GM18867 (cell line): ENCODE measurements around the gene UBQLN4.
"Not testable (repeated sequence)": the region's sequence is repeated elsewhere in the genome, so short reads cannot be mapped to it uniquely, and the experiment has no call there.

Source experiments
- ATAC-seq: cut with Tn5 transposase; IDR thresholded peaks from one replicate; pipeline ENCODE4 v1.9.1; 2021; ENCODE audit warnings: mild to moderate bottlenecking, moderate library complexity; ENCODE audit not compliant: unreplicated experiment

The UBQLN4 gene

GRCh38 chr1:156062189-156062588 lies 8.6 kb upstream of the UBQLN4 start:
- no peak for ATAC-seq

DNA sequence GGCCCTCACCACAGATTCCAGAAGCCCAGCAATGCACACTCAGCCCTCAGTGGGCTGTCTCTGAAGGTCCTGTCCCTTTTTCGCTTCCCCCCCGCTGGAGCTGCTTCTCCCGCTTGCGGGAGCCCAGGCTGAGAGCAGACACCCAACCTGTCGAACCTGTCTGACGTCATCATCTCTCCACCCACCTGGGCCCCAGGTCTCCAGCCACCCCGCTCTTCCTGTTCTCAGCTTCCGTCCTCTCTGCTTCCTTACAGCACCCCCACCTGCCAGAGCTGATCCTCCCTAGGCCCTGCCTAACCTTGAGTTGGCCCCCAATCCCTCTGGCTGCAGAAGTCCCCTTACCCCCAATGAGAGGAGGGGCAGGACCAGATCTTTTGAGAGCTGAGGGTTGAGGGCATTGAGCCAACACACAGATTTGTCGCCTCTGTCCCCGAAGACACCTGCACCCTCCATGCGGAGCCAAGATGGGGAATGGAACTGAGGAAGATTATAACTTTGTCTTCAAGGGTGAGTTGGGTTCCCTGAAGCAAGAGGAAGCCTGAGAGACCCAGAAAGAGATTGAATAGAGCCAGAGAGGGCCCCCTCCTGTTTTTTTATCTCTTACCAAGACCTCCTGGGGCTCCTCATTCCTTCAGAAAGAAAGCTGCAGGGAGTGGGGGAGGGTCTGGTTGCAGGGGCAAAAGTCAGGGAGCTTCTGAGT lies 7.5 kb upstream of the UBQLN4 start, which contains the start of gene RAB25:
Gene RAB25 (plus strand): TSS at position 224 of the 700 bp plus-strand sequence. CDS start 241 bp downstream, at position 465.
- ATAC-seq = no peak

DNA sequence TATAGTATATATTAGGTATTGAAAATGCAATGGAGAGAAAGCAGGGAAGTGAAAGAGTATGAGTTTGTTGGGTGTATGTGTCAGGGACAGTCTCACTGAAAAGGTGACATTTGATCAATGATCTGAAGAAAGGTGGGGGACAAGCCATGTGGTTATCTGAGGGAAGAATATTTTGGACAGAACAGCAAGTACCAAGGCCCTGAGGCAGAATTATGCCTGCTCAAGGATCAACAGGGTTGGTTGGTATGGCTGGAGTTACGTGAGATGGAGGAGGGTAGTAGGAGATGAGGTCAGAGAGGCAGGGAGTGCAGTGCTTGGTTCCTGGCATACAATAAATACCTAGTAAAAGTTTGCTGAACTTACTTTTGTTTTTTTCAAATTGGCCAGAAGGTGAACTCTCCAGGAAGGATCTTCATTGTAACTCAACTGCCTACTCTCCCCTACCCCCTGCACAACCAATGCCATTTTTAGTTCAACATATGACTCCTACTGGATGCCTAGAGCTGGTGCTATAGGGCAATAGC lies 2.8 kb upstream of the UBQLN4 start:
- ATAC-seq = no peak

- ATAC-seq = no peak
Observed at GRCh38 chr1:156055281-156056048, 1.9 kb upstream of the UBQLN4 start.

- peak; percentile 72 for ATAC-seq
Observed at GRCh38 chr1:156054500-156055280, 1.1 kb upstream of the UBQLN4 start, which contains the start of gene LAMTOR2. Gene LAMTOR2, plus strand, starts transcription at chr1:156054782. Its CDS starts 108 bp downstream, at chr1:156054890.

DNA sequence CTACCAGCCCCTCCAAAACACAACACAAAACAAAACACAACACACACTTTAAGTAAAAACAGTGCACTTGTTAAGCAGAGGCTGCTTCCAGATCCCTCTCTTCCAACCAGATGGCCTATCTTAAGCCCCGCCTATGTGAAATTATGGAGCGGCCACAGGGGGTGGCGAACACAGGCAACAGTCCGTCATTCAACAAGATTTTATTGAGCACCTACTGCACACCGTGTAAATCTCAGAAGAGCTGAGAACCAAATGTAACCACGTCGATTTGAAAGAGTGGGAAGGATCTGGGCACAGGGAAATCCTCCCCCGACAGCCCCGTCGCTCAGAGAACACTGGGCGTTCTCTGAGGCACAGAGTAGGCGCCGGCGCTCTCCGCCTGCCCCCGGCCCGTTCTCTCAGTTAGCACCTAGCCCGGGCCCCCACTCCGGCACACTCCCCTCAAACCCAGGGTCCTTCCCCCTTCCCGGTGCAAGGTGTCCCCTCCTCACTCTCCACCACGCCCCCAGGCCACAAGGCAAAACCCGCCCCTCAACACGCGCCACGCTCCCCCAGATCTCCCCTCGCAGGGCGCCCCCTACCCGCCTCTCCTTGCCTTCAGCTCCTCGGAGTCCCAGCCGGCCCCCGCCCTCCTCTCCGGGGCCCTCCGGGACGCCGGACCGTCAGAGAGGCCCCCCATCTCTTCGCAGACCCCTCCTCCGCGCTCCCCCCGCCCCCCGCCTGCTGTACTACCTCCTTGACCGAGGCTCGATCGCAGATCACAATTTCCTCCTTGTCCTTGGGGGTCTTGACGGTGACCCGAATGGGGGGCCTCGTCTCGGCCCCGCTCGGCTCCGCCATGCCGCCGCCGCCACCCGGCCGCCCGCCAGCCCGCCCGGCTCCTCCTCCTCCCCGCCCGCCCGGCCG lies 483 bp downstream of the UBQLN4 start:
- ATAC-seq = peak; percentile 16

GRCh38 chr1:156051011-156051725 lies 2.4 kb downstream of the UBQLN4 start:
- ATAC-seq = no peak

GRCh38 chr1:156050376-156050775 lies 3.2 kb downstream of the UBQLN4 start:
- no peak for ATAC-seq

GRCh38 chr1:156048663-156049258 lies 4.8 kb downstream of the UBQLN4 start:
- ATAC-seq = no peak

DNA sequence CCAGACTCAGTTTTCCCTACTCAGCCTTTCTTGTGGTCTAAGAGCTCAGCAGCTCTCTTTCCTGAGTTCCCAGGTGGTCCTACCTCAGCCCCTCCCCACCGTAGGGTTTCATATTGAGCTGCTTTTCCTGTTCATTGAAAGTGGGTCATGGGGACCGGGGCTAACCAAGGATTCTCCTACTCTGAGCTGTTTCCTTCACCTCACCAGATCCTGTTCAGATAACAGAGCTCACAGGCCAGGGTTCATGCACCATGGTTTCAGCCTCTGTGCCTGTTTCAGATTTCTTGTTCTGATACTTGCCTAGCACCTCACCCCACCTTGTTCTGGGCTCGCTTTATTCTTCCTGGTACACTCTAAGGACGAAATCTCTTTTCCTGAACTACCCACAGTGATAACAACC lies 8.5 kb downstream of the UBQLN4 start:
- no peak for ATAC-seq

- ATAC-seq = no peak
Observed at GRCh38 chr1:156042828-156043227, 10.8 kb downstream of the UBQLN4 start.

GRCh38 chr1:156034991-156035390 lies 18.6 kb downstream of the UBQLN4 start:
- not testable (repeated sequence) for ATAC-seq

DNA sequence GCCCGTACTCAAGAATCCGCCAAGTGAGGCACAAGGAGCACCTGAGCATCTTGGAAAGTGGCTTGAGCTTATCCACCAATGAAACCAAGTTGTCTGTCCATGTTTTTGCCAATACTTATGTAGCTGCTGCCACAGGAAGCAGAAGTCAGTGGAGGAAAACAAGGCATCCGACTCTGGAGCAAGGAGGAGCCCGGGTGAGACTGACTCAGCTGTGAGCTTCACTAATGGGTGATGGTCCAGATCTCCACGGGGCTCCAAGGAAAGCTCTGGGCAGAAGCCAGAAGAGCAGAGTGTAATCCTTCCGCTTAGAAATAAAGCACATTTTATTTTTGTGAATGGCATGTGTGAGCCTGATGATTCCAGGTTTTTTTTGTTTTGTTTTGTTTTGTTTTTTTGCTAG lies 20.6 kb downstream of the UBQLN4 start:
- no peak for ATAC-seq

DNA sequence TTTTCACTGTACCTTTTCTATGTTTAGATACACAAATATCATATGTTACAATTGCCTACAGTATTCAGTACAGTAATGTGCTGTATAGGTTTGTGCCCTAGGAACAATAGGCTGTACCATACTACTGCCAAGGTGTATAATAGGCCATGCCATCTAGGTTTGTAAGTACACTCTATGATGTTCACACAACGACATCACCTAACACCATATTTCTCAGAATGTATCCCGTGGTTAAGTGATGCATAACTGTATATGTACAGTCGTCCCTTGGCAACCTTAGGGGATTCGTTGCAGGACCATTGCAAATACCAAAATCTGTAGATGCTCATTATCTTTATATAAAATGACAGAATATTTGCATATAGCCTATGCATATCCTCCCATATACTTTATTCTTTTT lies 27.0 kb downstream of the UBQLN4 start:
- no peak for ATAC-seq

DNA sequence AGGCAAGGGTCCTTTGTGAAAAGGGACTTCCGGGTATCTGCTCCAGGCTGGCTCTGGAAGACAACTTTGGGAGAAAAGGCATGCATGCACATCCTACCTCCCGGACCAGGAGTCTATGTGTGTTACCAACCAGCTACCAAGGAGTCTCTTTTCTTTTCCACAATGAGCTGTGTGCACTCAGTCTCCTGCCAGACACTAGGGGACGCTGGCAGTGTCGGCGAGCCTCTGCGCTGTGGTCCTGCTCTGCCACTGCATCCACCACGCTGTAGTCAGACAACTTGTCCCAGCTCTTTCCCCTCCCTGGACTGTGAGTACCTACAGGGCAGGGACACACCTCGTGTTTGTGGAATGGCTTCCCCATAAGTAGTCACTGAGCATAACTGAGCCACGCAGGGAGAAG lies 27.7 kb downstream of the UBQLN4 start:
- no peak for ATAC-seq

DNA sequence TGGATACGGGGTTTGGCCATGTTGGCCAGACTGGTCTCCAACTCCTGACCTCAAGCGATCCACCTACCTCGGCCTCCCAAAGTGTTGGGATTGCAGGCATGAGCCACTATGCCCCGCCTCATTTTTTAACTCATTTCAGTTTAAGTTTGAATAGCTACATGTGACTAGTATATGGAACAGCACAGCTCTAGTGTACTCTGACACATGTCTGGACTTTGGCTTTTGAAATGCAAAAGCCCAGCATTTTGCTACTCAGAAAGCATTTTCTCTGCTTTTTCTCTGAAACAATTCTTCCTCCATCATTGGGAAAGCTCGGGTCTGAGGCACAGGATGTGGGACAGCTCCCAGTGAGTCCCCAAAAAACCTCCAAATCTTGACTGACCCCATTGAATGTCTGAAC lies 28.8 kb downstream of the UBQLN4 start:
- no peak for ATAC-seq

DNA sequence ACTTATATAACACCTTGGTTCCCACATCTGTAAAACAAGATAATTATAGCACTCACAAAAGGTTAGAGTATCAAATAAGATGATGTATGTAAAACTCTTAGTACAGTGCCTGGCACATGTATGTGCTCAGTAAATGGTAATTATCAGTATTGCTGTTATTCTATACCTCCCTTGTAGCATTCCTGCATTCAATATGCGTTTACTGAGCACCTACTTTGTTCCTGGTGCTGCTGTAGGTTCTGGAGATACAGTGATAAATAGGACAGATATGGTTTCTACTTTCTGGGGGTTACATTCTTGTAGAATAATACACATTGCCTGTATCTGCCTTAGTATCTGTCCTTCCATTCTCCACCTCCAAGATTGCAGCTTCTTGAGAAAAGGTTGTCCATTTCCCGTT lies 31.6 kb downstream of the UBQLN4 start:
- ATAC-seq = no peak

GRCh38 chr1:156021093-156021428 lies 32.5 kb downstream of the UBQLN4 start:
- ATAC-seq = no peak
